GM19438 (cell line): ENCODE measurements around the gene GEMIN7.
A peak's percentile ranks its signal among the peaks of the same experiment; 100 is the strongest.

Source experiments
- ATAC-seq: cut with Tn5 transposase; IDR thresholded peaks from one replicate; pipeline ENCODE4 v1.9.1; 2021; ENCODE audit warnings: low read depth; ENCODE audit not compliant: unreplicated experiment

Gene GEMIN7, protein sequence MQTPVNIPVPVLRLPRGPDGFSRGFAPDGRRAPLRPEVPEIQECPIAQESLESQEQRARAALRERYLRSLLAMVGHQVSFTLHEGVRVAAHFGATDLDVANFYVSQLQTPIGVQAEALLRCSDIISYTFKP

DNA sequence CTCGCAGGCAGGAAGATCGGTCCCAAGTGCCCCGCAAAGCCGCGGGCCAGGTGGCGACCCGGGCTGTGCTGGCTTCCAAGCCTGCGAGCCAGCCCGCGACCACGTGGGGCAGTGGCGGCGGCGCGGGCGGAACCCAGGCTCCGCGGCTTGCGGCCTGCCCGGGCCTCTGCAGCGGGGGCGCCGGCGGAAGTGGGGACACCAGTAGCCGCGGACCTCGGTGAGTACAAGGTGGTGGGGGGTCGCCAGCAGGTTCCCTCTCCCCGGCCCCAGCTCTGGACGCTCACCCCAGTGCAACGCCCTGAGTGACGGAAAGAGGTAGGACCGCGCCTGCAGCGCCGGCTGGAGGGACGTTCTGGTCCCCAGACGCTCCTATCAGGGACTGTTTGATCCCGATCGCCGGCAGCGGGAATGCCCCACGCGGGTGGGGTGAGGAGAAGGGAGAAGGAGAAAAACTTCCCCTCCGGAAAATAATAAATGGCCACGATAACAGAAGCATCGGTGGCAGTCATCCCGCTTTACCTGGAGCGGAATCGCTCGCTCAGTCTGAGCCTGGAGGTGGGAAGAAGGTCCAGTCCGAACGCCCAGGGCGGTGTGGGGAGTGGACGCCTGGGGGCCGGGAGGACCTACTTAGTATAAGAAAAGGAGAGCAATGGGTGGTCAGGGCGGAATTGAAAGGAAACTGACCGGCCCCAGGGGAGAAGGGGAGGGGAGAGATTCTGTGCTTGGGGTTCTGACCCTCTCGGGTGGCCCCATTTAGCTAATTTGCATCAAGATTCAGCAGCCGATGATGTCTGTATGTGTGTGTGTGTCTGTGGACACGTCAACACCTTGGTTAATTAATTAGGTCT is at the start of gene GEMIN7:
TSS of gene GEMIN7 (plus strand) at position 198 of the 848 bp plus-strand sequence. CDS start 10,855 bp downstream, outside the sequence.
- ATAC-seq = no peak

GRCh38 chr19:45030825-45031224 is 48.2 kb upstream of the GEMIN7 start:
- ATAC-seq = no peak

GRCh38 chr19:45032421-45032820 is 46.6 kb upstream of the GEMIN7 start:
- no peak for ATAC-seq

DNA sequence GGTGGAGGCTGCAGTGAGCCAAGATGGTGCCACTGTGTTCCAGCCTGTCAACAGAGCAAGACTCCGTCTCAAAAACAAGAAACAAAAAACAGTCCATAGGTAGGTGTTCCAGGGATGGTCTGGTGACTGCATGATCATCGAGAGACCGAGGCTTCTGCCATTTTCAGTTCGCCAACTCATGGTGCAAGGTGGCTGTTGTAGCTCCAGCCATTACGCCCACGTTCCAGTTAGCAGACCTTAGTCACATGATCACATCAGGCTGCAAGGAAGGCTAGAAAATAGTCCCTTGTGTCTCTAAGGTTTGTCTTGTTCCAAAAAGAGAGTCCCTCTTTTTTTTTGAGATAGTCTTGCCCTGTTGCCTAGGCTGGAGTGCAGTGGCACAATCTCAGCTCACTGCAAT is 43.3 kb upstream of the GEMIN7 start:
- ATAC-seq = no peak

DNA sequence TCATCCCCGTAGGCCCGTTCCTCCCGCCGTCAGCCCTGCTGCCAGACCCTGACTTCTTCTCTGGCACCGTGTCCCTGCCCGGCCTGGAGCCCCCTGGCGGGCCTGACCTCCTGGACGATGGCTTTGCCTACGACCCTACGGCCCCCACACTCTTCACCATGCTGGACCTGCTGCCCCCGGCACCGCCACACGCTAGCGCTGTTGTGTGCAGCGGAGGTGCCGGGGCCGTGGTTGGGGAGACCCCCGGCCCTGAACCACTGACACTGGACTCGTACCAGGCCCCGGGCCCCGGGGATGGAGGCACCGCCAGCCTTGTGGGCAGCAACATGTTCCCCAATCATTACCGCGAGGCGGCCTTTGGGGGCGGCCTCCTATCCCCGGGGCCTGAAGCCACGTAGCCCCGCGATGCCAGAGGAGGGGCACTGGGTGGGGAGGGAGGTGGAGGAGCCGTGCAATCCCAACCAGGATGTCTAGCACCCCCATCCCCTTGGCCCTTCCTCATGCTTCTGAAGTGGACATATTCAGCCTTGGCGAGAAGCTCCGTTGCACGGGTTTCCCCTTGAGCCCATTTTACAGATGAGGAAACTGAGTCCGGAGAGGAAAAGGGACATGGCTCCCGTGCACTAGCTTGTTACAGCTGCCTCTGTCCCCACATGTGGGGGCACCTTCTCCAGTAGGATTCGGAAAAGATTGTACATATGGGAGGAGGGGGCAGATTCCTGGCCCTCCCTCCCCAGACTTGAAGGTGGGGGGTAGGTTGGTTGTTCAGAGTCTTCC is 41.5 kb upstream of the GEMIN7 start:
- no peak for ATAC-seq

DNA sequence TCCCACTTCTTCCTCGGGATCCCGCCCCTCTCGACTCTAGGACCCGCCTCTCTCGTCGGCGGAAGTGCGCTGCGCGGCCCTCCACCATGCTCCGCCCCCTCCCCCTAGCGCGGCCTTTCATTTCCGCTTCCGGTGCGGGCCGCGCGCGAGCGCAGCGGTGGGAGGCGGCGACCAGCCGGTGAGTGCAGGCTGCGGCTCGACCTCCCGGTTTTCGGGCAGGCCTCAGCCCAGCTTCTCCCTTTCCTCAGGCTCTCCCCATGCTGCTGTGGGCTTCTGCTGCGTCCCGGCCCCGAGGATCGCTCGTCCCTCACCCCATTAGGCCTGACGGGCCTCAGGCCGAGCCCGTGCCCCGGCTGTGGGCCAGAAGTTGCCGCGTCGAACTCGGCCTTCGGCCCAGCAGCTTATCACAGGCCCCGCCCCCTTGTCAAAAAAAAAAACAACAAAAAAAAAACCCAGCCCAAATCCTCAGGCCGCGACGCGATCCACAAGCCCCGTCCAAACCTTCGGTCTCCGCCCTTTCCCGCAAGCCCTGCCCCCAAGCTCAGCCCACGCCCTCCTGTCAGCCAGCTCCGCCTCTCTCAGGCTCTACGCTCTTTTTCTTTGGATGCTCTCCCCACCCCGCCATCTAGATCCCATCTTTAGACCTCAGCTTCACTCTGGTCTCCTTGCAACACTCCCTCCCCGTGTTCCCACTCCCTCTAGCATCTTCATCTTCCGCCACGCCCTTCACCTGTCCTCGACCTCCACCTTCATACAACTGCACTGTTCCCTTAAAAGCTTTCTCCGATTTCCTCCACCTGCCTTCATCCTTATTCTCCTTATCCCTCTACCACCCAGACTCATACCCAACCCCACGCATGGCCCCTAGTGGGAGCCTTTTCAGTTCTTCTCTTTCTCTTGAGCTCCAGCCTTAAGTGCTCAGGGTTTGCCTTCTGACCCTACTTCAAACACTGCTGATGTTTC is 39.8 kb upstream of the GEMIN7 start, which contains the start of gene CLASRP:
TSS of gene CLASRP (plus strand) at position 115 of the 963 bp plus-strand sequence. CDS start 1,168 bp downstream, outside the sequence.
- ATAC-seq = peak; percentile 88

- ATAC-seq = no peak
Measured at GRCh38 chr19:45040059-45040771, 38.8 kb upstream of the GEMIN7 start.

DNA sequence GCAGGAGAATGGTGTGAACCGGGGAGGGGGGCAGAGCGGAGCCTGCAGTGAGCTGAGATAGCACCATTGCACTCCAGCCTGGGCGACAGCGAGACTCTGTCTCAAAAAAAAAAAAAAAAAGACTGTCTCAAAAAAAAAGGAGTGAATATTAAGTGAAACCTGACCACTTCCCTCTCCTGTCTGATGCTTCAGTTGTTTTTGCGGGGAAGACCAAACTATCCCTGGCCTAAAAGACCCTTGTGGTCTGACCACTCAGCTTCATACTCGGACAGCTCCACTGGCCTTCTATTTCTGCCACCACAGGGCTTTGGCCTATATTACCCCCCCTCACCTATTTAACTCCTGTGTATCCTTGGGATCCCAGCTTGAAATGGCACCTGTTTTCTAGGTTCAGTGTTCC is 37.9 kb upstream of the GEMIN7 start:
- ATAC-seq = no peak

GRCh38 chr19:45045671-45046353 is 33.2 kb upstream of the GEMIN7 start:
- ATAC-seq = no peak

GRCh38 chr19:45046355-45046754 is 32.7 kb upstream of the GEMIN7 start:
- ATAC-seq = no peak

- no peak for ATAC-seq
Measured at GRCh38 chr19:45047188-45047797, 31.8 kb upstream of the GEMIN7 start.

DNA sequence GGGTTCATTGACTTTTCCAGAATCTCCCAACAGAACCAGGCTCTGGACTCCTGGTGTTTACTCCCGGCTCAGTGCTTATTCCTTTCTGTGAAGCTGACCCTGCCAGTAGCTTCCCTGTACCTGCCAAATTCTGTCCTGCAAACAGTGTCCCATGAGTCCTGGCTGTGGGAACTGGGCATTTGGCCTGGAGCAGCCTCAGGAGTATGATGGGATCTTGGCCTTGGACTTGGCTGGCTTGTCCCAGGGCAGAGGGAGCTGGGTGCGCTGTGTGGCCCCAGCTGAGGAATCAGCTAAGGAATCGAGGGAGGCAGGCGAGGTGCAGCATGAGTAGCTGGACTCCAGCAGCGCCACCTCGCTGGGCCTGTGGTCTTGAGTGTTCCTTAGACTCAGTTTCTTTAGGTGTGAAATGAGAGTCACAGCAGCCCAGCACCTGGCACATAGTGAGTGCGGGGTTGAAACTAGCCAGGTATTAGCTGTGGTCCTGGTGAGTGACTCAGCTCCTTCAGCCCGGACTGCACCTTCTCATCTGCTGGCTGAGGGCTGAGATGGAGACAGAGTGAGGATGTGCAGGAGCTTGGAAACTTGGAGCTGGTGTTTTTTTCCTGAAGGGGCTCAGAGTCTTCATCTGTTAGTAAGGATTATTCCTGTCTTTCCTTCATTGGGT is 29.9 kb upstream of the GEMIN7 start:
- ATAC-seq = no peak

- ATAC-seq = no peak
Measured at GRCh38 chr19:45050036-45050435, 29.0 kb upstream of the GEMIN7 start.

GRCh38 chr19:45051929-45052579 is 27.0 kb upstream of the GEMIN7 start:
- ATAC-seq = no peak

- no peak for ATAC-seq
Measured at GRCh38 chr19:45056831-45057230, 22.2 kb upstream of the GEMIN7 start.

GRCh38 chr19:45057444-45057843 is 21.6 kb upstream of the GEMIN7 start:
- no peak for ATAC-seq

DNA sequence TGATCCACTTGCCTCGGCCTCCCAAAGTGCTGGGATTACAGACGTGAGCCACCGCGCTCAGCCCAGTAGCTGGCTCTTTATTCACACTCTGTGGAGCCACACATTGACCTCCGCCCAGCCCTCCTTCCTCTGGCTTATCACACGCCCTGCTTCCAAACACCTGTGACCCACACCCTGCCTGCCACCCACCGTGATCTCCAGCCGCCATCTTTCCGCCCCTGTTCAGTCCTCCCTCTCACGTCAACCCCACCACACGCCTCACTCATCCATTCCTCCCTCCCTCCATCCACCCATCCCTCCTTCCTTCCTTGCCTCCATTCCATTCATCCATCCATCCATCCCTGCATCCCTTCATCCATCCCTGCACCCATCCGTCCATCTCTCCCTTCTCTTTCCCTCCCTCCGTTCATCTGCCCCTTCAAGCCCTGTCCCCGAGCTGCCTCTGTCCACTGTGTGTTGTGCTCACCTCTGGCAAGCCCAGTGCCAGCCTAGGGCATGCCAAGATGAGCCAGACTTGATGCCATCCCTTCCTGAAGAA is 20.4 kb upstream of the GEMIN7 start:
- ATAC-seq = no peak
